Right ventricle myocardium superior (tissue), 1 donor: ENCODE measurements around the gene KLHL34. TPM values are rescaled to one million over a fixed set of nuclear protein-coding genes. Genes with fewer than 3 reads are reported as not detected.
A peak's percentile ranks its signal among the peaks of the same experiment; 100 is the strongest.

ENCODE experiments used
- ATAC-seq: fragments of 200-7000 bp; cut with Tn5 transposase; one replicate; pipeline ENCODE4 v1.9.1; 2020; ENCODE audit warnings: mild to moderate bottlenecking; ENCODE audit not compliant: poor library complexity
- DNase-seq: peaks from one replicate; pipeline ENCODE4 v3.0.0-alpha.2; 2020
- intact Hi-C: fragments of 100-400 bp; cut with DNase I; formaldehyde crosslinking; loops from one replicate; pipeline ENCODE4 v1.11.2; 2022
- long read RNA-seq: library from polyadenylated mRNA; unstranded; transcript quantifications from one replicate; pipeline ENCODE4 v2.0.0, GENCODE V29; 2021
- total RNA-seq: library from RNA; stranded (reverse); fragmentation: NEBNext Ultra II Directional; extraction: Animal tissue kit (Norgen Biotek cat#: 25700); gene quantifications from one replicate; pipeline ENCODE4 v1.2.1, GENCODE V29; 2021
- donor health status: DM: no; HTN: yes; CAD: no; lungs with severe emphysema.

KLHL34 gene
- total RNA-seq = 4.2 TPM
- long read RNA-seq, transcript KLHL34-201 (1 exons, 3,641 nt) = major isoform, 25 of 25 reads
- long read RNA-seq, partial matches to known transcripts = 0 of 25 reads
- long read RNA-seq, other reads (novel, unspliced or antisense) = 0 of 25 reads

- DNase-seq = peak; percentile 51
- intact Hi-C loops = no loop called here
- ATAC-seq = peak; percentile 90
Observed at GRCh38 chrX:21658152-21658737, at the start of gene KLHL34. TSS of gene KLHL34 (minus strand) at chrX:21658330. CDS start at chrX:21657788, 542 bp downstream.

- intact Hi-C loops = no loop called here
Observed at GRCh38 chrX:21705225-21705624, 47.1 kb upstream of the KLHL34 start.

GRCh38 chrX:21702725-21703124 lies 44.6 kb upstream of the KLHL34 start:
- no peak for ATAC-seq

More at GRCh38 chrX:21705225-21705624, 47.1 kb upstream of the KLHL34 start:
- ATAC-seq (no peak), DNase-seq (no peak)

GRCh38 chrX:21700967-21701366 lies 42.8 kb upstream of the KLHL34 start:
- ATAC-seq = no peak
- intact Hi-C loops = no loop called here
- DNase-seq = no peak

More at GRCh38 chrX:21702725-21703124, 44.6 kb upstream of the KLHL34 start:
- intact Hi-C loops = no loop called here
- DNase-seq = no peak

GRCh38 chrX:21700275-21700674 lies 42.1 kb upstream of the KLHL34 start:
- DNase-seq (no peak), ATAC-seq (no peak)
- intact Hi-C loops = no loop called here

- DNase-seq (no peak), ATAC-seq (no peak)
- intact Hi-C loops = no loop called here
Observed at GRCh38 chrX:21699136-21699535, 41.0 kb upstream of the KLHL34 start.

GRCh38 chrX:21698272-21698671 lies 40.1 kb upstream of the KLHL34 start:
- DNase-seq (no peak), ATAC-seq (no peak)
- intact Hi-C loops = no loop called here

- DNase-seq (no peak), ATAC-seq (no peak)
- intact Hi-C loops = no loop called here
Observed at GRCh38 chrX:21691512-21692018, 33.4 kb upstream of the KLHL34 start.

GRCh38 chrX:21683941-21684340 lies 25.8 kb upstream of the KLHL34 start:
- no peak for ATAC-seq
- intact Hi-C loops = no loop called here
- no peak for DNase-seq

- ATAC-seq (no peak), DNase-seq (no peak)
- intact Hi-C loops = no loop called here
Observed at GRCh38 chrX:21678048-21678612, 20.0 kb upstream of the KLHL34 start.

GRCh38 chrX:21675931-21676330 lies 17.8 kb upstream of the KLHL34 start:
- ATAC-seq (no peak), DNase-seq (no peak)
- intact Hi-C loops = no loop called here

GRCh38 chrX:21674430-21675186 lies 16.5 kb upstream of the KLHL34 start:
- no peak for DNase-seq
- intact Hi-C loops = no loop called here

GRCh38 chrX:21666679-21667078 lies 8.5 kb upstream of the KLHL34 start:
- DNase-seq (no peak), ATAC-seq (peak; percentile 64)
- intact Hi-C loops = no loop called here

More at GRCh38 chrX:21674430-21675186, 16.5 kb upstream of the KLHL34 start:
- ATAC-seq = no peak

- ATAC-seq = peak; percentile 63
- DNase-seq = no peak
- intact Hi-C loops = no loop called here
Observed at GRCh38 chrX:21666252-21666651, 8.1 kb upstream of the KLHL34 start.

GRCh38 chrX:21662761-21663160 lies 4.6 kb upstream of the KLHL34 start:
- ATAC-seq (no peak), DNase-seq (no peak)
- intact Hi-C loops = no loop called here

- ATAC-seq (no peak), DNase-seq (no peak)
- intact Hi-C loops = no loop called here
Observed at GRCh38 chrX:21661316-21661715, 3.2 kb upstream of the KLHL34 start.

- ATAC-seq (no peak), DNase-seq (no peak)
- intact Hi-C loops = no loop called here
Observed at GRCh38 chrX:21660156-21660555, 2.0 kb upstream of the KLHL34 start.

- DNase-seq (no peak), ATAC-seq (no peak)
Observed at GRCh38 chrX:21659320-21659719, 1.2 kb upstream of the KLHL34 start.

GRCh38 chrX:21658746-21659145 lies 616 bp upstream of the KLHL34 start:
- intact Hi-C loops = no loop called here
- ATAC-seq (peak; percentile 80), DNase-seq (peak; percentile 41)

More at GRCh38 chrX:21659320-21659719, 1.2 kb upstream of the KLHL34 start:
- intact Hi-C loops = no loop called here
